Memory B cell (primary cell): Measurements from ENCODE around the gene RNF217.
"Not testable (repeated sequence)": the region's sequence is repeated elsewhere in the genome, so short reads cannot be mapped to it uniquely, and the experiment has no call there.

Experiments
- ATAC-seq: fragments of 150-1000 bp; cut with Tn5 transposase; 2 replicates; pipeline ENCODE4 v1.10.0; 2021; ENCODE audit warnings: low read depth, mild to moderate bottlenecking, moderate library complexity
- DNase-seq, 2 donors: peaks; one replicate each; pipeline ENCODE4 v3.0.0; 2022; ENCODE audit warnings: low spot score in 2 of 2
- H3K27ac Mint-ChIP-seq: one replicate; pipeline ENCODE4 v1.8.0; 2022; ENCODE audit warnings: mild to moderate bottlenecking, moderate library complexity, mixed read lengths
- H3K27me3 Mint-ChIP-seq: one replicate; pipeline ENCODE4 v1.8.0; 2022; ENCODE audit warnings: mixed read lengths
- H3K36me3 Mint-ChIP-seq: one replicate; pipeline ENCODE4 v1.8.0; 2022; ENCODE audit warnings: mild to moderate bottlenecking, mixed read lengths
- H3K4me1 Mint-ChIP-seq: one replicate; pipeline ENCODE4 v1.8.0; 2022; ENCODE audit warnings: mixed read lengths
- H3K4me3 Mint-ChIP-seq: one replicate; pipeline ENCODE4 v1.8.0; 2022; ENCODE audit warnings: mild to moderate bottlenecking, moderate library complexity, mixed read lengths
- H3K9me3 Mint-ChIP-seq: one replicate; pipeline ENCODE4 v1.8.0; 2022; ENCODE audit warnings: mixed read lengths

Gene RNF217

DNA sequence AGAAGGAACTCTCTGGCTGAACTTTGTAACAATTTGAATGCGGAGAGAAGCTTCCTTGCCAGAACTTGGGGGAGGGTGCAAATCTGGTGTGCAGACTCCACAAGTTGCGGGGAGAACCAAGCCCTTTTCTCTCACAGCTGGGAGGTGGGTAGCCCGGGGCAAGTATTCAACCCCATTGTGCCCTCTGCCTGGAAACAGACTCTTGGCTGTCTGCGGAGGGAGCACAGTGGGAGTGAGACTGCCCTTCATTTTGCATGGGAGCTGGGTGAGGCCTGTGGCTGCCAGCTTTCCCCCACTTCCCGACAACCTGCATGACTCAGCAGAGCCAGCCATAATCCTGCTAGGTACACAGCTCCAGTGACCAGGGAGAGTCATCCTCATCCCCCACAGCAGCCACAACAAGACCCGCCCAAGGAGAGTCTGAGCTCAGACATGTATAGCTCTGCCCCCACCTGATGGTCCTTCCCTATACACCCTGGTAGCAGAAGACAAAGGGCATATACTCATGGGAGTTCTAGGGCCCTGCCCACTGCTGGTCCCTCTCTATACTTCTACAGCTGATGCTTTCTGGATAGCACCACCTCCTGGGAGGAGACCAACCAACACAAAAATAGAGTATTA lies 161.9 kb downstream of the RNF217 start:
- peaks cover 2% of the 10 kb centered on the region for H3K27me3 Mint-ChIP-seq
- DNase-seq, result no peak
- ATAC-seq, result no peak
- H3K27ac Mint-ChIP-seq, result no peak overlapping the region
- H3K36me3 Mint-ChIP-seq, result no peaks in the 10 kb centered on the region
- no peaks in the 10 kb centered on the region for H3K4me1 Mint-ChIP-seq
- no peak overlapping the region for H3K4me3 Mint-ChIP-seq
- H3K9me3 Mint-ChIP-seq, result no peaks in the 10 kb centered on the region

DNA sequence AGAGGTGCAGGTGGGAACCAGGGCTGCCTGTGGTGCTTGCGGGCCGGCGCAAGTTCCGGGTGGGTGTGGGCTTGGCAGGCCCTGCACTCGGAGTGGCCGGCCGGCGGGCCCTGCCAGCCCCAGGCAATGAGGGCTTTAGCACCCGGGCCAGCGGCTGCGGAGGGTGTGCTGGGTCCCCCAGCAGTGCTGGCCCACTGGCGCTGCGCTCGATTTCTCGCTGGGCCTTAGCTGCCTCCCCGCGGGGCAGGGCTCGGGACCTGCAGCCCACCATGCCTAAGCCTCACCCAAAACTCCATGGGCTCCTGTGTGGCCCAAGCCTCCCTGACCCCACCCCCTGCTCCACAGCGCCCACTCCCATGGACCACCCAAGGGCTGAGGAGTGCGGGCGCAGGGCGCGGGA lies 163.6 kb downstream of the RNF217 start:
- H3K27me3 Mint-ChIP-seq, H3K36me3 Mint-ChIP-seq, ATAC-seq, H3K27ac Mint-ChIP-seq, DNase-seq, H3K4me3 Mint-ChIP-seq, H3K4me1 Mint-ChIP-seq, H3K9me3 Mint-ChIP-seq: not testable (repeated sequence)

DNA sequence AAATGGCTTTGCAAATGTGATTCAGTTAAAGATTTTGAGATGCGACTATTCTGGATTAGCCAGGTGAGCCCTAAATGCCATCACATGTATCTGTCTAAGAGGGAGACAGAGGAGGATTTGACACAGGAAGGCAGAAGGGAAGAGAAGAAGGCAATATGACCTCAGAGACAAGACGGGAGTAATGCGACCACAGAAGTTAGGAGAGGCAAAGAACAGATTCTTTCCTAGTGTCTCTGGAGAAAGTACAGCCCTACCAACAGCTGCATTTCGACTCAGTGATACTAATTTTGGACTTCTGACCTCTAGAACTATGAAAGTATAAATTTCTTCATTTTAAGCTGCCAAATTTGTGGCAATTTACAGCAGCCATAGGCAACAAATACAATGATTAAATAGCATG lies 167.1 kb downstream of the RNF217 start:
- Mint-ChIP-seq H3K27ac (no peak overlapping the region), H3K36me3 (no peaks in the 10 kb centered on the region), H3K4me1 (no peaks in the 10 kb centered on the region), H3K27me3 (no peaks in the 10 kb centered on the region), H3K9me3 (no peaks in the 10 kb centered on the region), H3K4me3 (no peak overlapping the region)
- ATAC-seq (no peak), DNase-seq (no peak)

DNA sequence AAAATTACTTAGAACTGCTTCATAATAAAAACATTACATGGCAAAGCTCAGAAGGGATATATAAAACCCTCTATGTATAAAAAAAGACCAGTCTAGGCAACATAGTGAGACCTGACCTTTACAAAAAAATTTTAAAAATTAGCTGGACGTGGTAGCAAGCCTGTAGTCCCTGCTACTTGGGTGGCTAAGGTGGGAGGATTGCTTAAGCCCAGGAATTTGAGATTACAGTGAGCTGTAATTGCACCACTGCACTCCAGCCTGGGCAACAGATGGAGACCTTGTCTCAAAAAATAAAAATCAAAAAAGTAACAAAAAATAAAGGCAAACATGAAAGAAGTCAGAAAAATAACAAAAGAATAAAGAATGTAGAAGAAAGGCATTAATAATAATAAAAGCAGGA lies 169.8 kb downstream of the RNF217 start:
- H3K4me1 Mint-ChIP-seq, result no peaks in the 10 kb centered on the region
- no peak for DNase-seq
- ATAC-seq, result no peak
- no peak overlapping the region for H3K4me3 Mint-ChIP-seq
- H3K27ac Mint-ChIP-seq, result no peak overlapping the region
- peaks cover 1% of the 10 kb centered on the region for H3K27me3 Mint-ChIP-seq
- no peaks in the 10 kb centered on the region for H3K36me3 Mint-ChIP-seq
- H3K9me3 Mint-ChIP-seq, result no peaks in the 10 kb centered on the region

DNA sequence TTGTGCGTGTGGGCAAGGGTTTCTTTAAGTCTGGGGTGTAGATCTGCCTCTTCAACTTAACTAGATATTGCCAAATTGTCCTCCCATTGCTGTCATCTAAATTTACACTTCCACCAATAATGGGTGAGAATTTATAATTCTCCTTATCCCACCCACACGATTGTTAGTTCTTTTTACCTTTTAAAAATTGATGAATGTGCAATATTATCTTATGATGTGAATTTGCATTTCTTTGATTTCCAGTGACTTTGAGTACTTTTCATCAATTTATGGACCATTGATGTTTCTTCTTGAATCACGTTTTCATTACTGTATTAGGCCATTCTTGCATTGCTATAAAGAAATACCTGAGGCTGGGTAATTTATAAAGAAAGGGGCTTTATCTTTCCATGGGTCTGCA lies 174.1 kb downstream of the RNF217 start:
- Mint-ChIP-seq H3K36me3 (no peaks in the 10 kb centered on the region), H3K27me3 (peaks cover 1% of the 10 kb centered on the region), H3K4me1 (no peaks in the 10 kb centered on the region), H3K4me3 (no peak overlapping the region), H3K9me3 (no peaks in the 10 kb centered on the region), H3K27ac (no peak overlapping the region)
- DNase-seq (no peak), ATAC-seq (no peak)

DNA sequence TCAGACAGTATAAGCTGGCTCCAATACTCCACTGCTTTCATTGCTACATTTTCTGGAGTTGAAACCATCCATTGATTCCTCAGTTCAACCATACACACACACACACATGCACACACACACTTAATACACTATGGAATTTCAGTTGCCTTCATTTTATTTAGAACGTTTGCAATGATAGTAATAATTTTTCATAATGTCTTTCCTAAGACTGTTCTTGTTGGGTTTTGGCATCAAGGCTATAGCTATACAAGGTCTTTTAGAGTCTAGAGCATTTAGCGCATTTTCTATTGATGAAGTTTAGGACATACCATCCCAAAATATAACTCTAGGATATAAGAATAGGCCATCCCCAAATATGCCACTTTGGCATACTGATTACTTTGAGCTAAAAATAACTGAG lies 175.8 kb downstream of the RNF217 start:
- no peak for ATAC-seq
- peaks cover 1% of the 10 kb centered on the region for H3K27me3 Mint-ChIP-seq

DNA sequence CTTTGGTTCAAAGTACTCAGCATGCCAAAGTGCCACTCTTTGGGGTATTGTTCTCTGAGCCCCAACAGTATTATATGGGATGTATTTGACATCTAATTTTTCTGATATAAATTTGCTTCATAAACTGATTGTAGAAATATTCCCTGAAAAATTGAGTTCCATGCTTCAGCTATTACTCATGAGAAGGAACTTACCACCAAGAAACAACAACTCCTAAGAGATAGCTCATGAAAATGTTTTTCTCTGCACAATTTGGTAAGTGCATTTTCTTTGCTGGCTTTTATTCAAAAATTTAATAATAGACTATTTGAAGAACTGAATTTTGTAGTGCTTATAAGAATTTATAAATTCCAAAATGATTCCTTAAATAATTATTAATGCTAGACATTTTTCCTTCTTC lies 178.6 kb downstream of the RNF217 start:
- Mint-ChIP-seq H3K27ac (no peak overlapping the region), H3K4me1 (no peaks in the 10 kb centered on the region), H3K4me3 (no peak overlapping the region), H3K36me3 (no peaks in the 10 kb centered on the region), H3K27me3 (no peaks in the 10 kb centered on the region), H3K9me3 (no peaks in the 10 kb centered on the region)
- DNase-seq (no peak), ATAC-seq (no peak)

More for the DNA sequence above, 175.8 kb downstream of the RNF217 start:
- no peaks in the 10 kb centered on the region for H3K36me3 Mint-ChIP-seq
- no peak overlapping the region for H3K4me3 Mint-ChIP-seq
- no peak for DNase-seq
- no peaks in the 10 kb centered on the region for H3K4me1 Mint-ChIP-seq
- no peaks in the 10 kb centered on the region for H3K9me3 Mint-ChIP-seq
- no peak overlapping the region for H3K27ac Mint-ChIP-seq
